HepG2 (cell line): ENCODE results near the gene MRPL10. TPM values are rescaled to one million over a fixed set of nuclear protein-coding genes. Genes with fewer than 3 reads are reported as not detected.

ENCODE experiments used
- BHLHE40 ChIP-seq: IDR thresholded peaks from 2 replicates; pipeline ENCODE4 v1.6.1; 2011; ENCODE audit warnings: low read length, improper control_type of control experiment
- E2F2 ChIP-seq: sonication (generic); formaldehyde crosslinking; IDR thresholded peaks from 2 replicates; pipeline ENCODE4 v1.4.0; 2020; ENCODE audit warnings: missing genetic modification reagents, borderline replicate concordance
- ELF4 ChIP-seq: sonication (generic); formaldehyde crosslinking; IDR thresholded peaks from 2 replicates; pipeline ENCODE4 v1.5.0; 2020; ENCODE audit warnings: missing genetic modification reagents, mild to moderate bottlenecking, moderate library complexity, borderline replicate concordance
- HMGXB3 ChIP-seq: sonication (generic); formaldehyde crosslinking; IDR thresholded peaks from 2 replicates; pipeline ENCODE4 v1.4.0; 2020; ENCODE audit warnings: missing genetic modification reagents, borderline replicate concordance
- KIAA2018 ChIP-seq: sonication (generic); formaldehyde crosslinking; IDR thresholded peaks from 2 replicates; pipeline ENCODE4 v1.5.0; 2020; ENCODE audit warnings: mild to moderate bottlenecking, missing genetic modification reagents, borderline replicate concordance
- MTA3 ChIP-seq: sonication (generic); formaldehyde crosslinking; IDR thresholded peaks from 2 replicates; pipeline ENCODE4 v1.4.0; 2020; ENCODE audit warnings: missing genetic modification reagents
- SAFB2 ChIP-seq: sonication (generic); formaldehyde crosslinking; IDR thresholded peaks from 2 replicates; pipeline ENCODE4 v1.5.1; 2020; ENCODE audit warnings: missing genetic modification reagents, low read depth, mild to moderate bottlenecking, borderline replicate concordance
- ZFP36L2 ChIP-seq: sonication (generic); formaldehyde crosslinking; IDR thresholded peaks from 2 replicates; pipeline ENCODE4 v1.4.0; 2020; ENCODE audit warnings: missing genetic modification reagents
- ZIK1 ChIP-seq: sonication (generic); formaldehyde crosslinking; IDR thresholded peaks from 2 replicates; pipeline ENCODE4 v1.5.0; 2020; ENCODE audit warnings: mild to moderate bottlenecking, low read depth, missing genetic modification reagents, borderline replicate concordance
- ZNF235 ChIP-seq: sonication (generic); formaldehyde crosslinking; IDR thresholded peaks from 2 replicates; pipeline ENCODE4 v1.8.1; 2023; ENCODE audit warnings: mild to moderate bottlenecking, missing genetic modification reagents, borderline replicate concordance
- ZNF260 ChIP-seq: sonication (generic); formaldehyde crosslinking; IDR thresholded peaks from 2 replicates; pipeline ENCODE4 v1.4.0; 2020; ENCODE audit warnings: missing genetic modification reagents, low read depth, mild to moderate bottlenecking, borderline replicate concordance
- ZNF850 ChIP-seq: sonication (generic); formaldehyde crosslinking; conservative IDR thresholded peaks from 2 replicates; pipeline ENCODE4 v1.9.0; 2021; ENCODE audit warnings: mild to moderate bottlenecking, missing genetic modification reagents
- polyA plus RNA-seq, 8 experiments: library from polyadenylated mRNA; depleted of rRNA in 3 of 8; stranded (reverse) in 7 of 8; unstranded in 1 of 8; fragments of >200 nt; fragmentation: Illumina TruSeq in 4 of 8; extraction: Trizol in 4 of 8; gene quantifications; 2 replicates each; pipeline versions ENCODE4 v1.2.1 to v1.2.3, GENCODE V29; 2011 to 2016; ENCODE audit warnings: low read depth in 4 of 8, missing spikeins in 1 of 8, mixed read lengths in 1 of 8; ENCODE audit not compliant: insufficient read depth in 1 of 8
- total RNA-seq, 5 experiments: library from RNA; depleted of rRNA; stranded (reverse); fragments of >200 nt; fragmentation: Illumina TruSeq; extraction: Trizol; gene quantifications; 2 replicates each; pipeline ENCODE4 v1.2.3, GENCODE V29; 2016; ENCODE audit warnings: low read depth in 1 of 5

MRPL10 gene
- total and polyA plus RNA-seq, 2 of the 13 experiments (the other 11 are each of a cell fraction or from before 2014, with no cell fraction given): 56.7 to 149 TPM

GRCh38 chr17:47831003-47831933, at the start of gene MRPL10, which contains the start of gene LRRC46 (continued):
- TF ChIP-seq KIAA2018 (CRISPR knock-in tag) (no peak), BHLHE40 (peak; percentile 12; the same call in 1 of the 2 replicates), ZFP36L2 (CRISPR knock-in tag) (no peak), MTA3 (CRISPR knock-in tag) (no peak), SAFB2 (CRISPR knock-in tag) (peak; percentile 88), ZNF850 (no peak), ZNF260 (no peak), ELF4 (CRISPR knock-in tag) (no peak), ZIK1 (peak; percentile 29; the same call in 1 of the 2 replicates), ZNF235 (CRISPR knock-in tag) (no peak), HMGXB3 (CRISPR knock-in tag) (peak; percentile 71; the same call in 1 of the 2 replicates), E2F2 (CRISPR knock-in tag) (no peak)
